ENCODE measurements around the gene ARHGEF6.
A peak's percentile ranks its signal among the peaks of the same experiment; 100 is the strongest.
"Not testable (repeated sequence)": the region's sequence is repeated elsewhere in the genome, so short reads cannot be mapped to it uniquely, and the experiment has no call there.

Gene ARHGEF6

DNA sequence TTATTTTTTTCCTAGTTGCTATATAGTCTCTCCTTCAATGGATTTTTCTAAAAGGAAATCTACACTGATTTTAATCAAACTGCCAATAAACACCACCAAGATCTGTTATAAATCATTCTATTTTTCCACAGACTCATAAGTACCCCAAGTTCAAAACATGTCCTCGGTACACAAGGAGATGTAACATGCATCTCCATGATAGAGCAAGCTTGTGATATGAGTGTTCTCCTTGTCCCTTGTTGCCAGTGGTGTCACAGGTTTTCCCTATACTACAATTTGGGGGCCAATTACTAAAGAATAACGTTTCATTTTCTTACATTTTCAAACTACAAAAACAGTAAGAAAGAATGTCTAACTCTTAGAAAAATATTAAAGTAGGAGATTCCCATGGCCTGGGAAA, 491 bp downstream of the ARHGEF6 start:
- no peak for DNase-seq

DNA sequence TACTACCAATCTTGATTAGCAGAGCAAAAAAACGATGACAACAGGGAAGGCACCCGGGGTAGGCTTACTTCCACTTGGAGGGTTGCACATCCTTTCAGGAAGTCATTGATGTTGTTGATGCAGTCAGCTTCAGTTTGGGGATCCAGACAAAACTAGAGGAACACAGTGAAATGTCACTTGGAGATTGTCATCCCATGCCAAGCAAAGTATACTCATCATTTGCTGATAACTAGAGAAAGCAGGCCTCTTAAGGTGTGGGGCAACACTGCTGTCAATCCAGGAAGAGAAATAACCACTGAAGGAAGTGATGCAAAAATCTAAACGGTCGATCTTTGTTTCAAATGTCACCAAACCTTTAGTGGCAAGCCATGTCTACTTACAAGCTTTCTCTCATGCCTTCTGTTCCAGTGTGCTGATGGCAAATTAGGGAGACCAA, 1.4 kb downstream of the ARHGEF6 start:
- DNase-seq, result no peak

DNA sequence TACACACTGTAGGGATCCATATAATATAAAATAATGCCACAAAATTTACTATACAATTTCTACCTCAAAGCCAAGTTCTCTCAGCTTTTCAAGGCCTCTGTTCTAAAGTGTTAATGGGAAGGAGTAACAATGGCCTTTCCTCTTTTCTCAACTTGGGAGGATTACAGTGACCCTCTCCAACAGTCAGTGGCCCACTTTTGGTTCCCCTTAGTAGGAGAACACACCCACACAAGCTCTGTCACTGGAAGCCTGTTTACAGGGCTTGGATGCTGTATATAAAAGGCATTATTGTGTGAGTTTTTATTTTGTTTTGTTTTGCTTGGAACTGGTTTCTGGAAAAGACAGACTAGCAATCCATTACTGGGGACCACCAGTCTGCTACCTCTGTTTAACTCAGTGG, 1.8 kb downstream of the ARHGEF6 start:
- DNase-seq, result no peak

DNA sequence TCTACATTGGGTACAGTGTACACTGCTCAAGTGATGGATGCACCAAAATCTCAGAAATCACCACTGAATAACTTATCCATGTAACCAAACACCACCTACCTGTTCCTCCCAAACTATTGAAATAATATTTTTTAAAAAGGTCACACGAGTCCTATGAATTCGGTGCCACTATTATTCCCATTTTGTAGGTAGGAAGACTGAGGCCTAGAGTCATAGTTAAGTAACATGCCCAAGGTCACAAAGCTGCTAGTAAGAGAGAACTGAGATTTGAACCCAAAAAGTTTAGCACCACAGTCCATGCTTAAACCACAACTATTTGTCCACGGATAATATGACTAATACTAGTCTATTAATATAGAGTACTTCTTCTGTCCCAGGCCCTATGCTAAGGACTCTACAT, 2.7 kb downstream of the ARHGEF6 start:
- no peak for DNase-seq

DNA sequence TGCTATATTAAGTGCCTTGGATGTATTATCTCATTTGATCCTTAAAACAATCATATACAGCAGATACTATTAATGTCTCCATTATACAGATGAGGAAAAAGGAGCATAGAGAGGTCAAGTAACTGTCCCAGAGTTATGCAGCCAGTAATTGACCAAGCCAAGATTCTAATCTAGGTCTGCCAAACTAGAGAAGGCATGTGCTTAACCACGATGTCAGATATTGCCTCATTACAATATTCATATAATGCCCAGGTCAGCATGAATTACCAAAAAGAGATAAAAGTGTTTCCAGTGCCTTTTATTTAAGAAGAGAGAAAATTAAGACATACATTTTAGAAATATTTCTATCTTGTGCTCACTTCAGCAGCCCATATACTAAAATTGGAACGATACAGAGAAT, 7.1 kb downstream of the ARHGEF6 start:
- DNase-seq, result no peak

DNA sequence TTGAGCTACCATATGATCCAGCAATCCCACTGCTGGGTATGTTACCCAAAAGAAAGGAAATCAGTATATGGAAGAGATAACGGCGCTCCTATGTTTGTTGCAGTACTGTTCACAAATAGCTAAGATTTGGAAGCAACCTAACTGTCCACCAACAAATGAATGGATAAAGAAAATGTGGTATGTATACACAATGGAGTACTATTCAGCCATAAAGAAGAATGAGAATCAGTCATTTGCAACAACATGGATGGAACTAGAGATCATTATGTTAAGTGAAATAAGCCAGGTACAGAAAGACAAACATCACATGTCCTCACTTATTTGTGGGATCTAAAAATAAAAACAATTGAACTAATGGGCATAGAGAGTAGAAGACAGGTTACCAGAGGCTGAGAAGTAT, 8.9 kb downstream of the ARHGEF6 start:
- not testable (repeated sequence) for DNase-seq

DNA sequence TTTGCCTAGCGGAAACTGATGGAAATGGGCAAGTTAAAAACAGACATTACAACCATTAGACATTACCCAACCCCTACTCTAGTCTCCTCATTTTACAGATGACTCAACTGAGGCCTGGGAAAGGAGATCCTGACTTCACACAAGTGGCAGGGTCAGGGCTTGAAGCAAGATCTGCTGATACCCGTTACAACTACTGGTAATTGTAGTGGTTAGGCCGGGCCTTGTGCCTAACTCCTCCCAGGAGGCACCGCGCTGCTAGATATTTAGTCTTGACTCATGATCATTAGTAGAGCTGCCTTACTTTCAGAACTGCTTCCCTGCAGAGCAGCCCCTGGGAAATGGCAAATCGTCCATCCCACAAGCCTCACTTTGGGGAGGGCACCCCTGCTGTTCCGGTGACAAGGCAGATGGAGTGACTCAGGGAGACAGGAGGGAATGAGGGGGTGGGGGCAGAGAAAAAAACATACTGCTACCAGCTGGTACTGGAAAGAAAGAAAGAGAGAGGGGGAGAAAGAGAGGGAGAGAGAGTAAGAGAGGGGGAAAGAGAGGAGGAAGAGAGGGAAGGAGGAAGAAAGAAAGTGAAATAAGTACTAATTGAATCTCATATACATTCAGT, 12.2 kb downstream of the ARHGEF6 start:
- DNase-seq, result no peak

DNA sequence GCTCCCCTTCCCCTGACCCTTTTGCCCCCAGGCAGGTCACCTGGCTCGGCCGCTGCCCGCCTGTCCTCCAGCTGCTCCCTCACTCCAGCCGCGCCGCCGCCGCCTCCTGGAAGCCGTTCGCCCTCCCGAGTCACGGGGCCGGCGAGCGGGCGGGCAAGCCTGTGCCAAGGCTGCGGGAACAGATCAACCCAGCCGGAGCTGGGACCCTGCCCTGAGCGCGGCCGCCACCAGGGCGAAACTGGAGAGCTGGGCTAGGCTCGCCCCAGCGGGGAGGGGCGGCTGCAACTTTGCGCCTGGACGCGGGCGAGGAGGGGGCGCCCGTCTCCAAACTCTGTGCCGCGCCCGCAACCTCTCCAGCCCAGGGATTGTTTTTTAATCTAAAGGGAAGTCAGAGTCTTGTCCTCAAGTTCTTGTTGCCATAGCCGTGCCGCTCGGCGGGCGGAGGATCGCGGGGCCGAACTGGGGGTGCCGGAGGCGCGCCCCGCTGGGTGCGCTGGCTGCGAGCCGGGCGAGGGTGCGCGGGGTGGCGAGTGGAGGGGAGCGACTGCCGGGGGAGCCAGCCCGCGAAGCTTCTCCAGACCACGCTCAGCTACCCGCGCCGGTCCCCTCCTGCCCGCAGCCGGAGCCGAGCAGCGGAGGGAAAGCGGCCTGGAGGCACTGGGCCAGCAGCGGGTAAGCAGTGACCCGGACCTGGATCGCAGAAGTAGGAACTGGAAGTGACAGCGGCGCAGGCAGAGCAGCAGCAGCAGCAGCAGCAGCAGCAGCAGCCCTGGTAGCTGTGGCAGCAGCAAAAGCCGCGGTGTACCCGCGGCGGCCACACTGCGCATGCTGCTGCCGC, 13.4 kb downstream of the ARHGEF6 start:
- DNase-seq, result peak; percentile 29

DNA sequence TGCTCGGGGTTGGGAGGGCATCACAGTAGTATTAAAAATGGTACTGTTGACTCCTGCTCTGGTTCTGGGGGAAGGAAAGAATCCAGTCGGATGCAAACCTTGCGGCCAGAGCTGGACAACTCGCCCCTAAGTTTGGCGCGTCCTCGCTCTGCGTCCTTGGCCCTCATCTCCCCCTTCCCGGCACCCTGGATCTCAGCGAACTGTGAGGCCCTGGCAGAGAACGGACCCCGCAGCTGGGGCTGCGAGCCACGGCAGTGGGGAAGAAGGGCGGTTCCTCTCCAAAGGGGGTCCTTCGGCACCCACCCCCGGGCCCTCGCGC, 14.0 kb downstream of the ARHGEF6 start:
- no peak for DNase-seq

DNA sequence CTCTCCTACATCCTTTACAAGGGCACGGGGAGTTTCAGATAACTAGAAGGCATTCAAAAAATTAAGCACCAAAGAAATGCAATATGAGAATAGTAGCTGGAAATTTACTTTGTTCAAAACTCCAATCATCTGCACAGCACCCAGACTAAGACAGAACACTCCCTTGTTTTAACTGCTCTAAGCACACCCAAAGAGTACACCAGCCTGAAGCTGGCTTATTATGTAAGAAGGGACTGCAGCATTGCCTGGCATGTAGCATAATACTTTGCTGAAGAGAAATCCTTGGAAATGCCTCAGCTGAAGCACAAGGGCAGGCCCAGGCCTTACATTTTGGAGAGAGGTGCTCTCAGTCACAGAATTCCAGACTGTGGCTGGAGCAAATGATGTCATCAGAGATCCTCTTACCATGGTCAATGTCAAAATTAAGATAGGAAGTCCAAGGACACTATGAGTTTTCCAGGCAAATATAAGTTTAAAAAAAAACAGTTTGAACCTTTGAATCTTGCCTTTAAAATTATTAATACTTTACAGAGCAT, 14.8 kb downstream of the ARHGEF6 start:
- DNase-seq, result no peak

DNA sequence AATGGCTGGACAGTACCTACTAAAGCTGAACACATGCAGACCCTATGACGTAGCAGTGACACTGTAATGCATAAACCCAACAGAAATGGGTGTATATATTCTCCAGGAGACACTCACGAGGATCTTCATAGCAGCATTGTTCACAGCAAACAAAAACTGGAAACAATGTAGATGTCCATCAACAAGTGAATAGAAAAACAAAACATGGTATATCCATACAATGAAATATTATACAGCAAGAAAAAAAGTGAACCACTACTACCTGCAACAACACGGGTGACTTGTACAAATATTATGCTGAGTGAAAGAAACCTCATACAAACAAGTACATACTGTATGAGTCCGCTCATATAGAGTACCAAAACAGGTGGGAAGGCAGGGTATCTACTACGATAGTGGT, 16.5 kb downstream of the ARHGEF6 start:
- no peak for DNase-seq

DNA sequence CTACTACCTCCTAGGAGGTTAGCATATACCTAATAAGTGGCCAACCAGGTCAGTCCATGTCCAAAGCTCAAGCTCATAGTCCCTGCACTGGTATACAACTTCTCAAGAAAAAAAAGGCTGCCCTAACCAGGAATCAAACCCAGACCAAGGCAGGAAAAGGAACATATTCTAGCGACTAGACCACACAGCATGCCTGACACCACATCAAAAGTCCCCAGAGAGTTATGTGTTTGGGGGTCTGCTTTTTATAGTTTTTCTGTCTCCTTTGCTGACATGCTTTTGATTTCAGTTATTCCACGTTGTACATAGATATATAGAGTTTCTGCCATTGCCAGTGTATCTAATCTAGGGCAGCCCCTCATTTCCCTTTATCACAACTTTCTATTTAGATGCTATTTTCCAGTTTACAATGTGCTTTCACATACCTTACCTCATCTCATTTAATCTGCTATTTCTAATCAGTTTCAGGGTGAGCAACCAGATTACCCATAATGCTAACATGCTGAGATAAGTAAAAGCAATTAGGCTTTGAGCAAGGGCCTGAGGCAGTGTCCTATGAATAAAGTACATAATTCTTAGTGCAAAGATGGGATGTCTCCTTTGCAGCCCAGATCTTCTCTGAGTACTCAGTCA, 17.8 kb downstream of the ARHGEF6 start:
- no peak for DNase-seq

DNA sequence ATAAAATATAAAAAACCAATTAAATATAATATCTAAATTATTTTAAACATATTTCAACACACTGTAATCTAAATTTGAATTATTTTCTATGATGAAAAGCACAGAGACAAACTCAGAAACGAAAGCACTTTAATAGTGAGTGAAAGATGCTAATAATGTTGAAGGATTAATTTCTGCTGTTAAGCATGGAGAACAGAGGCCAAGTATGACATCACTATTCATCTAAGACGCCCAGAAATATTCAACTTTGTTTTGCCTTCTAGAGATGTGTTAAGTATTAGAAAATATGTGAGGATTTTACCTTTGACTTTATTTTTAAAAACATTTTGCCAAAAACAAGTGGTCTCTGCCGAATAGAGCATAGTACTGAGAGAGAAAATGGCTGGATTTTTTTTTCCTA, 19.3 kb downstream of the ARHGEF6 start:
- DNase-seq, result no peak

DNA sequence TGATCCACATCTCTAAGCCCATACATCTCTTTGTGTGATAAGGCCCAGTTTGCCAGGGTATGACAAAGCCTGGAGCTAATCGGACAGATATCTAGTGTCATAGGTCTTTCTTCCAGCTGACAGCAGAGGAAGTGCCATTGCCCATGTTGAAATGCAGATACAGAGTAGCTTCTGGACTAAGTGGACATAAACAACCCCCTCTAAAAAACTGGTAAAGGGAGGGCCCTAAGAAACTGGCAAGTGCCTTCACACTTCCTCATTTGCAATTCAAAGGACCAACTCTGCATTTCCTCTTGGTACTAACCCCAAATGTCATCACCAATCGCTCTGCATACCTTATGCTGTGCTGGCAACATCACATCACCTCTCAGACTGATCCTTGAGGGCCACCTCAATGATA, 20.8 kb downstream of the ARHGEF6 start:
- no peak for DNase-seq

DNA sequence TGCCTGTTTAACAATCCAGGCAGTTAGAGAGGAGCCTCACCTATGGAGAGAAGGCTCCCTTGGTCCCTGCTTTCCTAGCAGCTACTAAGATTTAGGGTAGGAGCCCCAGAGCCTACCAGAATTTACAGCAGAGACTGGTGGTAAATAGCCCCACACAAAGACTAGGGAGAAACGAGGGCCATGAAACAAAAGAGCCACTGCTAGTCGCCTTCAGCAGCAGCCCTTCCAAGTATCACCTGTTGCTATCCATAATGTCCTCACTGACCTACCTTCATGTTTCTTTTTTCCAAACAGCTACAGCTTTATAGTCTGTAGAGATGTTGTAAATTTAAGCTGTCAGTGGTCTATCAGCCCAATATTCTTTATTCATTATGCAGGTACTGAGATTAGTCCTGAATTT, 25.3 kb downstream of the ARHGEF6 start:
- no peak for DNase-seq

DNA sequence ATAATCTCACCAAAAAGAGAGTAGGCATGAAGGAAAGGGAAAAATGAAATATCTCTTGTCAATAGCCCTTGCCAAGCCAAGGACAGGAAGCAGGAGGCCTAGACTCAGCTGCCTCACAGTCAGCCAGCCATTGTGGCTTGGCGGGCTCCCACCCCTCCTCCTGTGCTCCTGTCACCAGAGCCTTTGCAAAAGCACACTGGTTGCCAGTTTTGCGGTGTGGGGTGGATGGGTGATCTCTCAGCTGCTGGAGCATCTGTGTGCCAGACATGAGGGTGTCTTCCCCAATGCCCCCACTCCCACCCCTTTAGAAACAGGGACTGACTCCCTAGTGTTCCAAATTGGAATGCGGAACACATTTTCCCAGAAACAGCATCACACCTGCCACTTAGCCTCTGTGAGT, 26.1 kb downstream of the ARHGEF6 start:
- DNase-seq, result peak; percentile 7

DNA sequence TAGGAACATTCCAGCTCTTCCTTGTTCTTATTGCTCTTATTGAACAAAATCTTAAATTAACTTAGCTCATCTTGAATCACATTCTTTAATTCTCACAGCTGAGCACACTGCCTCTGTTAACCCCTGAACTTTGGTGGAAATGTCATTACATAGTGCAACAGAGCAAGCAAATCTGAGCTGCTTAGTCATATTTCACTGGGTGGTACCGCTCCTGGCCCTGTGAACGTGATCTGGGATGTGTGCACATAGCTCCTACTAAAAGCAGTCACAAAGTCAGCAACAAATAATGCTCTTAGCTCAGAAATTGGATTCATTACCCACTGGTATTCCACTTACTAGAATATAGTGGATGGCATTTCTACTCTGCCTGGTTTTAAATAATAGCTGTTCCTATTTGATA, 27.9 kb downstream of the ARHGEF6 start:
- DNase-seq, result no peak

DNA sequence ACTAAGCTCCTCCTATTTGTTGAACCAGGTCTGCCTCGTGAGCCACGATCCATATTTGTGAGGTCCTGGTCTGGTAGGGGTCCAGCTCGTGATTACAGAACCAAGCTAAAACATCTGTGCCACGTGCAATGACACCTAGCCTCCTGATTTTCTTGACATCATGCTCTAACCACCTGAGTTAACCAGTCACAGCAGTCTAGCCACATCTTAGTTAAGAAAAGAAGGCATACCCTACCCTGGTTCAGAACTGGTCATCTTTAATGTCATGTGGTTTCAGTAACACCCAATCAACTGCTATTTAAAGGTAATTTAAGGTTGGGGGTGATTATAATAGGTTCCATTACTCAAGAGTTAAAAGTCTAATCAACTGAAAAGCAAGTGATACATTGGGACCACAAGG, 28.4 kb downstream of the ARHGEF6 start:
- no peak for DNase-seq

DNA sequence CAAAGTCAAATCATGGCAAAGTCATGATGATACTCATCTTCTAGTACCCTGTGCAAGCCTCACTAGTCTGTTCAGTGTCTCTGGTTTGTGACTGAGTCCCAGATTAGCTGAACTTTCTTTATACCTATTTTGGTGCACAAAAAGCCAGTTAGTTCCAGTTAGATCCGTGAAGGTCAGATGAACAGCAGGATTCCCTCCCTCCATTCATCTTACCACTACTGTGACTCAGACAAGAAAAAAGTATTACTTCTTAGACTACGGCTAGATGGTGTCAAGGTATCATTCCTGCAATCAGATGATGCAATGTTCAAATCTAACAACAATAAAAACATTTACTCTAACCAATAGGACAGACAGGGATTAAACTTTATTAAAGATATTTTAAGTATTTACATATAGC, 30.4 kb downstream of the ARHGEF6 start:
- no peak for DNase-seq

DNA sequence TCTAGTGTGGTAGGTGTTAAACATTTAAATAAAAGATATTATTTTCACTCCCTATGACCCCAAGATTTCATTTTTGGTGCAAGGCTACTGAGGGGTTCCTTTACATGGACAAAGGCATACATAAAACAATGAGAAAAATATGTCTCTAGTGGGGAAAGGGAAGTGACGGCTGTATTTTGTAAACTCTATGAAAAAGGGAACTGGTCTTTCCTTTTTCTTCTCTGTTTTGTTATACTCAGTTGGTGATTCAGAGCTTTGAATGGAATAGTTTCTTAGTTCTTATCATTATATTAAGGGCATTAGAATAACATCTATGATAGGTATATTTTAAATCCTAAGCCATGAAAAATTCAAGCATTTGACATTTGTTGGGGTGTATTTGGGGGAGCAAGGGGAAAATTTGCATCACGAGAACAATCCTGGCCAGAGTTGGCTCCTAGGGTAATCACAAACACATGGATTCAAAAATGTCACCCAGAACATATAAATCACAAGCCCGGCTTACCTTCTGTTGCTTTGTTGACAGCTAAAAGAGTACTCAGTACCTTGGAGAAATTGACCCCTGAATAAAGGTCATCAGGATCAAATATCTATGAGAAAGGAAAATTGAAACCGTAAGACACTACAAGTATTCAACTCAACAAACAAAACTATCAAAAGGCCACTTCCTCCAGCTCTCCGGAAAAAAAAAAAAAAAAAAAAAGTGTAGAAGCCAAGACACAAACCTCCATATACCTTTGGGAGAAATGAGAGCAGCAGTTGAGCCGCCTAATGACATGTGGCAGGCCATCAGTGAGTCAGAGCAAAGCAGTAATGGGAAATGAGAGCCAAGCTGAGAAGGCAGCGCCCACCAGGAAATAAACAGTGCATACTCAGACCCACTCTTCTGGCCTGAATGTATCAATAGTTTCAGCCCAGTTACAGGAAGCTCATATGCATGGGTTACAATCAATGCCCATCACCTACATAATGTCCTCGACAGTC, 33.4 kb downstream of the ARHGEF6 start:
- peak; percentile 27 for DNase-seq

DNA sequence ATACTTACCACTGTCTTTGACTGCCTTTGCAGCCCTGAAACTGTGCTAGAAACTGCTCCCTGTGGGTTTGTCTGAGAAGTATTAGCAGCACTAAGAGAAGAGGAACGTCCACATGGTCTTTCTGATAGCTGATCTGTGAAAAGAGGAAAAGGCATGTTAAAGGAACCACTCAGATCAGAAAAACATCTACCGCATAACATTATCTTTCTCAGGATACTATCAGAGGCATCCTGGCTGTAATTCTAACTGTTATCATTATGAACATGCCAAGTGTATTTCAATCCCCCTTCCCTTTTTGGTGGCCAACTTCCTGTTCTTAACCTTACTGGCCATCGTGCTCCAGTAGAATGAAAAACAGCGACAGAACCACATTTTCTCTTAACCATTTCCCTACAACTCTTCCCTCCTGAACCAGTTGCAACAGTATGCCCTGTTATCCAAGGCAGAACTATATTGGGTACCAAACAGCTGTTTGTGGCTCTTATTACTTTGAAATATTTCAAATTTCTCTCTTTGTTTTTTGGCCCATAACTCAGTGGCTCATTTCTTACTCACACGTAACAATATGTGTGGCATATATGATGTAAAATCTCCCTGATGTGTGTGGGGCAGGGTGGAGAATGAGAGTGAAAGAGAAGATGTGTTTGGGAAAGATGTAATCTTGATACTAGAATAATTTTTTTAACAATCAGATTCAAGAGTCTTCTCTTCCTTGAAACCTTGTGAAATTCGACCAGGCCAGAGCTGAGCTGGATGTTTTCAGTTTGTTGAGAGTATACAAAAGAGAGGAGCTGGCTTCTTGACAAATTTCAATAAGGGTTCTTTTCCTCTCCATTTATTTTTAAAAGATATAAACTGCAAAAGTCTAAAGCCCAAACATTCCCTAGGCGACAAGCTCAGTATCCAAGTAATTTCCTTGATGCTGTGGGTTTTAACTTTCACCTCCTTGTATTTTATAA, 35.2 kb downstream of the ARHGEF6 start:
- DNase-seq, result no peak
